PC-9 (cell line): ENCODE measurements around the gene MYO3B. TPM values are rescaled to one million over a fixed set of nuclear protein-coding genes. Genes with fewer than 3 reads are reported as not detected.

Source experiments
- BruUV-seq: library from RNA; stranded (reverse); fragments of 400-500 nt; replicated peaks from 2 replicates; lab custom pipeline; 2021; lab: Mats Ljungman, UMichigan
- CTCF ChIA-PET: fragments of 300-600 bp; sonication (Branson Sonifier 250); formaldehyde crosslinking; loops from one replicate; lab custom pipeline; 2022; ENCODE audit warnings: antibody characterized with exemption; lab: Charles Lee
- POLR2A ChIA-PET: fragments of 300-600 bp; sonication (Branson Sonifier 250); formaldehyde crosslinking; loops from one replicate; lab custom pipeline; 2022; ENCODE audit warnings: antibody characterized with exemption; ENCODE audit not compliant: unreplicated experiment; lab: Charles Lee
- DNase-seq, 2 experiments: peaks; one replicate each; pipeline versions ENCODE4 v3.0.0 to v3.0.0-alpha.2; 2015 to 2022; ENCODE audit warnings: mixed read lengths in 1 of 2
- H2AFZ ChIP-seq: fragments of 200-600 bp; sonication (generic); 2 replicates; pipeline ENCODE4 v1.8.1; 2017; ENCODE audit warnings: antibody characterized with exemption
- H3F3A ChIP-seq: fragments of 200-600 bp; sonication (generic); 2 replicates; pipeline ENCODE4 v1.8.1; 2017; ENCODE audit warnings: antibody characterized with exemption, mild to moderate bottlenecking, low read depth; ENCODE audit not compliant: insufficient read depth
- H3K27ac ChIP-seq: fragments of 200-600 bp; sonication (generic); 2 replicates; pipeline ENCODE4 v1.6.1; 2016; ENCODE audit warnings: mixed run types
- H3K27me3 ChIP-seq: fragments of 200-600 bp; sonication (generic); 2 replicates; pipeline ENCODE4 v1.6.1; 2016; ENCODE audit warnings: low read depth, mixed run types; ENCODE audit not compliant: insufficient read depth
- H3K36me3 ChIP-seq: fragments of 200-600 bp; sonication (generic); 2 replicates; pipeline ENCODE4 v1.6.1; 2016; ENCODE audit warnings: low read depth, mixed run types
- H3K4me1 ChIP-seq: fragments of 200-600 bp; sonication (generic); replicated peaks from 2 replicates; pipeline ENCODE4 v1.6.1; 2016; ENCODE audit warnings: mixed run types; ENCODE audit not compliant: insufficient read depth
- H3K4me2 ChIP-seq: fragments of 200-600 bp; sonication (generic); 2 replicates; pipeline ENCODE4 v1.6.1; 2017; ENCODE audit warnings: mixed run types
- H3K4me3 ChIP-seq: fragments of 200-600 bp; sonication (generic); 2 replicates; pipeline ENCODE4 v1.6.1; 2016; ENCODE audit warnings: mixed run types
- H3K79me2 ChIP-seq: fragments of 200-600 bp; sonication (generic); 2 replicates; pipeline ENCODE4 v1.6.1; 2017; ENCODE audit warnings: low read depth, mixed run types
- H3K9me2 ChIP-seq: fragments of 200-600 bp; sonication (generic); 2 replicates; pipeline ENCODE4 v1.8.1; 2017; ENCODE audit warnings: mild to moderate bottlenecking; ENCODE audit not compliant: insufficient read depth
- H3K9me3 ChIP-seq: fragments of 200-600 bp; sonication (generic); 2 replicates; pipeline ENCODE4 v1.8.1; 2016; ENCODE audit warnings: low read depth; ENCODE audit not compliant: insufficient read depth
- H4K20me1 ChIP-seq: fragments of 200-600 bp; sonication (generic); 2 replicates; pipeline ENCODE4 v1.8.1; 2017; ENCODE audit not compliant: insufficient read depth
- EZH2 ChIP-seq: fragments of 200-600 bp; sonication (generic); IDR thresholded peaks from 2 replicates; pipeline ENCODE4 v1.8.0; 2017; ENCODE audit warnings: antibody characterized with exemption, low read depth
- intact Hi-C: fragments of 100-400 bp; cut with micrococcal nuclease; formaldehyde crosslinking; loops from one replicate; pipeline ENCODE4 v1.10.0; 2022; ENCODE audit not compliant: unreplicated experiment
- total RNA-seq: library from RNA; stranded (reverse); gene quantifications from 2 replicates; pipeline ENCODE4 v1.2.3, GENCODE V29; 2021
- TF ChIP-seq, protein P1 (sequence below): fragments of 200-600 bp; sonication (generic); conservative IDR thresholded peaks from 2 replicates; pipeline ENCODE4 v1.6.1; 2017; ENCODE audit warnings: mixed run types, antibody characterized with exemption, mild to moderate bottlenecking, moderate library complexity

Gene MYO3B
- total RNA-seq, 1 experiment from 2014 or later = 5.3 TPM

DNA sequence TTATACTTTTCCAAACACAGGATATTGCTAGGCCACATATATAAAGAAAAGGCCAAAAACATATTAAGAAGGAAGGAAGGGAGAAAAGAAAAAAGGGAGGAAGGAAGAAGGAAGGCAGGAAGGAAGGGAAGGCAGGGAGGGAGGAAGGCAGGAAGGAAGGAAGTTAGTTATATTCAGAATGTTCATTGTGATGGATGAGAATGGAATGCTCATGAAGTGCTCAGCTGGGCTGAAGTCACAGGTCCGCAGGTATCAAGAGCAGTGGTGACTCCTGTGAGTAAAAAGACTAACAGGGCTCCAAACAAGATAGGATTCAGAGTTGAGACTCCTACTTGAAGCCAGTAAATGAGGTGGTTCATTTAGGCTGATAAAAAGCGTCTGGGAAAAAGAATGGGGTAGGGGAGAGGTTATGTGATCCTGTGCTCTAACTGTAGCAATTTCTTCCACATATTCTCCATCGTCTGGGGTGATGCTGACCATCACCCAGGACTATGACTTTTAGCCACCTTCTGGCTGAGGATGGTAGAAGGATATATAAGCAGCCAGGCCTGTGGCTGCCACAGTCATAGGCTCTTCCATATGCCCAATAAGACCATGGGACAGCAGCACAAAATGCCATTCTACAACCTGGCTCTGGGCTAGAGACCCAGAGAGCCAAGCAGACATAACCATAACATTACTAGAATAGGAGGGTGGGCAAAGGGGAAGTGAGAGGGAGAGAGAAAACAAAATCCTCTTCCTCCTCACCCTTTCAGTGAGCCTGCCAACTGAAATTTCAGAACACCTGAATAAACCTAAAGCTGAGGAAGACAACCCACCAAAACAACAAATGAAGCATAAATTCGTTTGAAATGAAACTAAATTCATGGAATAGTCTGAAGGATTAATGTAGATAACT is 173.2 kb downstream of the MYO3B start:
- DNase-seq = no peak
- POLR2A ChIA-PET = no interaction called here
- Histone ChIP-seq H3K27me3 (no peaks in the 10 kb centered on the region), H3K36me3 (no peaks in the 10 kb centered on the region), H2AFZ (no peak overlapping the region), H3K4me3 (no peak overlapping the region), H3K4me2 (no peak overlapping the region), H3K27ac (no peak overlapping the region), H4K20me1 (no peaks in the 10 kb centered on the region), H3F3A (no peaks in the 10 kb centered on the region), H3K9me2 (no peaks in the 10 kb centered on the region), H3K4me1 (no peaks in the 10 kb centered on the region), H3K79me2 (no peaks in the 10 kb centered on the region), H3K9me3 (no peaks in the 10 kb centered on the region)
- CTCF ChIA-PET = no interaction called here
- TF ChIP-seq, protein P1, sequence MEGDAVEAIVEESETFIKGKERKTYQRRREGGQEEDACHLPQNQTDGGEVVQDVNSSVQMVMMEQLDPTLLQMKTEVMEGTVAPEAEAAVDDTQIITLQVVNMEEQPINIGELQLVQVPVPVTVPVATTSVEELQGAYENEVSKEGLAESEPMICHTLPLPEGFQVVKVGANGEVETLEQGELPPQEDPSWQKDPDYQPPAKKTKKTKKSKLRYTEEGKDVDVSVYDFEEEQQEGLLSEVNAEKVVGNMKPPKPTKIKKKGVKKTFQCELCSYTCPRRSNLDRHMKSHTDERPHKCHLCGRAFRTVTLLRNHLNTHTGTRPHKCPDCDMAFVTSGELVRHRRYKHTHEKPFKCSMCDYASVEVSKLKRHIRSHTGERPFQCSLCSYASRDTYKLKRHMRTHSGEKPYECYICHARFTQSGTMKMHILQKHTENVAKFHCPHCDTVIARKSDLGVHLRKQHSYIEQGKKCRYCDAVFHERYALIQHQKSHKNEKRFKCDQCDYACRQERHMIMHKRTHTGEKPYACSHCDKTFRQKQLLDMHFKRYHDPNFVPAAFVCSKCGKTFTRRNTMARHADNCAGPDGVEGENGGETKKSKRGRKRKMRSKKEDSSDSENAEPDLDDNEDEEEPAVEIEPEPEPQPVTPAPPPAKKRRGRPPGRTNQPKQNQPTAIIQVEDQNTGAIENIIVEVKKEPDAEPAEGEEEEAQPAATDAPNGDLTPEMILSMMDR = no peak
- TF ChIP-seq EZH2 = no peak
- intact Hi-C loops = no loop called here
- no TSS peak for BruUV-seq

DNA sequence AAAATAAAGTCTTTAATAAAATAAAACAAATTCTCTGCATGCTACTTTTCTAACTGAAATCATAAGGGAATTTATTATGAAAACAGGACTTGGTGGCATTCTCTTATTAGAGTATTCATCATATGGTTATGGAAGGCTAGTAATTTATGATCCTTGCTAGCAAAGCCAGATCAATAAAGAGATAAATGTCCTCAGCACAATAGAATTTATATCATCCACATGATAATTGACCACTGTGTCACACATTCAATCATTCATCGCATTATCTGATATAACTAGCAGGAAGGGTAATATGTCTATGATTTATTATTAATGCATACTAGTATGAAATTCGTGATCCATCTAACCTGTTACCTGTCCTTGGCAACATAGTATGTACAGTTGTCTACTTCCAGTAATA is 175.8 kb downstream of the MYO3B start:
- no peak overlapping the region for H3K4me2 ChIP-seq
- H2AFZ ChIP-seq = no peak overlapping the region
- no peaks in the 10 kb centered on the region for H3K27me3 ChIP-seq
- intact Hi-C loops = no loop called here
- no peaks in the 10 kb centered on the region for H3K36me3 ChIP-seq
- no peak for TF ChIP-seq EZH2
- TF ChIP-seq, protein P1 = no peak
- CTCF ChIA-PET = no interaction called here
- H3K4me3 ChIP-seq = no peak overlapping the region
- no peaks in the 10 kb centered on the region for H3K79me2 ChIP-seq
- H3F3A ChIP-seq = no peaks in the 10 kb centered on the region
- H3K27ac ChIP-seq = no peak overlapping the region
- H3K4me1 ChIP-seq = no peaks in the 10 kb centered on the region
- H3K9me2 ChIP-seq = no peaks in the 10 kb centered on the region
- H4K20me1 ChIP-seq = no peaks in the 10 kb centered on the region
- POLR2A ChIA-PET = no interaction called here
- BruUV-seq = no TSS peak
- DNase-seq = no peak
- H3K9me3 ChIP-seq = no peaks in the 10 kb centered on the region

DNA sequence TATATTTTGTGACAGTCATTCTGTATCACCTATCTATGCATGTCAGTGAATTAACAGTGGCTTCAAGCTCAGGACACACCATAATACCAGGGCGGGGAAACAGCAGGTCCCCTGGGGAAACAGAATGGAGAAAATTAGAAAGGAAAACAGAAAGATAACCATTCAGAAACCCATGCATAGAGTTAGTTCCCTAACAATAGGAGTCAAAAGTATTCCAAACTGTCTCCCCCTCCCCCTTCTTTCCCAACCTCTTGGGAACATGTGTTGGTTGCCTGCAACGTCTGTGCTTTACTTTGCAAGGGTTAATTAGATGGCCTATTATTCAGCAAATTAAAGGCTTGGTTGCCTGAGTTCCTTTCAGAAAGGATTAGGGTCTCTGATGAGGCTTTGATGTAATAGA is 176.4 kb downstream of the MYO3B start:
- Histone ChIP-seq H3K9me2 (no peaks in the 10 kb centered on the region), H3K4me2 (no peak overlapping the region), H2AFZ (no peak overlapping the region), H4K20me1 (no peaks in the 10 kb centered on the region), H3K27me3 (no peaks in the 10 kb centered on the region), H3K4me1 (no peaks in the 10 kb centered on the region), H3K4me3 (no peak overlapping the region), H3K9me3 (no peaks in the 10 kb centered on the region), H3F3A (no peaks in the 10 kb centered on the region), H3K79me2 (no peaks in the 10 kb centered on the region), H3K27ac (no peak overlapping the region), H3K36me3 (no peaks in the 10 kb centered on the region)
- BruUV-seq = no TSS peak
- TF ChIP-seq EZH2 = no peak
- ChIA-PET CTCF (no interaction called here), POLR2A (no interaction called here)
- DNase-seq = no peak
- intact Hi-C loops = no loop called here
